Ramos (cell line): Measurements from ENCODE around the gene GPS1.

Source experiments
- in situ Hi-C: fragments of 300-500 bp; cut with MboI; formaldehyde crosslinking; loops from one replicate; pipeline ENCODE4 v1.14.3; 2022; ENCODE audit warnings: low sequenced_read_pairs; ENCODE audit not compliant: unreplicated experiment

The GPS1 gene

GRCh38 chr17:82023447-82024241, 28.1 kb upstream of the GPS1 start:
- in situ Hi-C loops = loop anchor here (5.0 kb wide), 1 partner anchor 66 kb away; no protein-coding TSS in a partner anchor

GRCh38 chr17:82024859-82025258, 26.8 kb upstream of the GPS1 start:
- in situ Hi-C loops = loop anchor here (5.0 kb wide), 1 partner anchor 68 kb away; no protein-coding TSS in a partner anchor

- in situ Hi-C loops = no loop called here
These were observed 26.1 kb upstream of the GPS1 start for GRCh38 chr17:82025401-82026107.

GRCh38 chr17:82028246-82028645, 23.5 kb upstream of the GPS1 start:
- in situ Hi-C loops = no loop called here

- in situ Hi-C loops = no loop called here
These were observed 22.7 kb upstream of the GPS1 start for GRCh38 chr17:82028966-82029365.

- in situ Hi-C loops = no loop called here
These were observed 22.3 kb upstream of the GPS1 start for GRCh38 chr17:82029391-82029790.

- in situ Hi-C loops = loop anchor here (5.0 kb wide), 1 partner anchor 127 kb away; no protein-coding TSS in a partner anchor
These were observed 21.7 kb upstream of the GPS1 start for GRCh38 chr17:82029990-82030469.

GRCh38 chr17:82030470-82031302, 21.0 kb upstream of the GPS1 start:
- in situ Hi-C loops = loop anchor here (5.0 kb wide), 1 partner anchor 127 kb away; no protein-coding TSS in a partner anchor

GRCh38 chr17:82031303-82031884, 20.3 kb upstream of the GPS1 start, which contains the start of gene RAC3:
Gene RAC3, plus strand, starts transcription at chr17:82031678. Its CDS starts 84 bp downstream, at chr17:82031762.
- in situ Hi-C loops = loop anchor here (5.0 kb wide), 1 partner anchor 126 kb away; no protein-coding TSS in a partner anchor

GRCh38 chr17:82031885-82032627, 19.6 kb upstream of the GPS1 start:
- in situ Hi-C loops = loop anchor here (5.0 kb wide), 1 partner anchor 125 kb away; no protein-coding TSS in a partner anchor

- in situ Hi-C loops = loop anchor here (5.0 kb wide), 1 partner anchor 124 kb away; no protein-coding TSS in a partner anchor
These were observed 18.2 kb upstream of the GPS1 start for GRCh38 chr17:82033359-82034085.

GRCh38 chr17:82034371-82035011, 17.2 kb upstream of the GPS1 start:
- in situ Hi-C loops = loop anchor here (5.0 kb wide), 1 partner anchor 123 kb away; no protein-coding TSS in a partner anchor

GRCh38 chr17:82035488-82035887, 16.2 kb upstream of the GPS1 start:
- in situ Hi-C loops = no loop called here

- in situ Hi-C loops = no loop called here
These were observed 15.6 kb upstream of the GPS1 start for GRCh38 chr17:82035956-82036633.

- in situ Hi-C loops = no loop called here
These were observed 15.0 kb upstream of the GPS1 start for GRCh38 chr17:82036634-82037091.

GRCh38 chr17:82037092-82037888, 14.4 kb upstream of the GPS1 start, which contains the start of gene DCXR:
Gene DCXR, minus strand, starts transcription at chr17:82037697. Its CDS starts 15 bp downstream, at chr17:82037682.
- in situ Hi-C loops = no loop called here
